DND-41 (cell line): ENCODE measurements around the gene ANKRD36.
A peak's percentile ranks its signal among the peaks of the same experiment; 100 is the strongest.
"Not testable (repeated sequence)": the region's sequence is repeated elsewhere in the genome, so short reads cannot be mapped to it uniquely, and the experiment has no call there.

Experiments used
- ATAC-seq: fragments of 200-7000 bp; cut with Tn5 transposase; 3 replicates; pipeline ENCODE4 v1.9.1; 2021; ENCODE audit warnings: low read depth; ENCODE audit not compliant: insufficient read depth
- DNase-seq: peaks from one replicate; pipeline ENCODE4 v3.0.0-alpha.2; 2020
- H2AFZ ChIP-seq: 2 replicates; pipeline ENCODE4 v1.6.0; 2012; ENCODE audit warnings: low read depth, low read length
- H3K27ac ChIP-seq: 2 replicates; pipeline ENCODE4 v1.5.1; 2012; ENCODE audit warnings: low read length, inconsistent platforms
- H3K27me3 ChIP-seq: fragments of 200-600 bp; sonication (generic); 2 replicates; pipeline ENCODE4 v1.6.0; 2012; ENCODE audit warnings: low read length, mild to moderate bottlenecking, inconsistent platforms; ENCODE audit not compliant: insufficient read depth, poor library complexity
- H3K36me3 ChIP-seq: 2 replicates; pipeline ENCODE4 v1.5.1; 2012; ENCODE audit warnings: low read length, inconsistent platforms; ENCODE audit not compliant: insufficient read depth
- H3K4me1 ChIP-seq: 2 replicates; pipeline ENCODE4 v1.5.1; 2012; ENCODE audit warnings: mild to moderate bottlenecking, low read length; ENCODE audit not compliant: insufficient read depth
- H3K4me2 ChIP-seq: 2 replicates; pipeline ENCODE4 v1.6.0; 2012; ENCODE audit warnings: mild to moderate bottlenecking, moderate library complexity, low read length, inconsistent platforms; ENCODE audit not compliant: insufficient read depth
- H3K4me3 ChIP-seq, 2 experiments: fragments of 200-600 bp in 1 of 2; shearing (Covaris generic) in 1 of 2; 2 replicates each; pipeline ENCODE4 v1.5.1; 2012 to 2016; ENCODE audit warnings: inconsistent platforms in 2 of 2, low read length in 2 of 2, mild to moderate bottlenecking in 2 of 2, low read depth in 1 of 2, moderate library complexity in 1 of 2
- H3K79me2 ChIP-seq: 2 replicates; pipeline ENCODE4 v1.6.0; 2012; ENCODE audit warnings: low read length, inconsistent platforms; ENCODE audit not compliant: insufficient read depth
- H3K9ac ChIP-seq: 2 replicates; pipeline ENCODE4 v1.6.0; 2012; ENCODE audit warnings: low read depth, mild to moderate bottlenecking, inconsistent platforms, low read length, moderate library complexity
- H3K9me3 ChIP-seq: 2 replicates; pipeline ENCODE4 v1.5.1; 2012; ENCODE audit warnings: low read length, moderate library complexity, mild to moderate bottlenecking, inconsistent platforms; ENCODE audit not compliant: insufficient read depth, severe bottlenecking
- H4K20me1 ChIP-seq: 2 replicates; pipeline ENCODE4 v1.6.0; 2012; ENCODE audit warnings: low read length; ENCODE audit not compliant: insufficient read depth
- CTCF ChIP-seq: IDR thresholded peaks from 2 replicates; pipeline ENCODE4 v1.5.1; 2012; ENCODE audit warnings: borderline replicate concordance, low read length, moderate library complexity, mild to moderate bottlenecking; ENCODE audit not compliant: poor library complexity, severe bottlenecking; ENCODE audit errors: extremely low read depth
- EZH2 ChIP-seq: IDR thresholded peaks from 3 replicates; pipeline ENCODE4 v1.6.1; 2012; ENCODE audit warnings: borderline replicate concordance, low read depth, mild to moderate bottlenecking, moderate library complexity, low read length, inconsistent platforms; ENCODE audit not compliant: severe bottlenecking

The ANKRD36 gene

GRCh38 chr2:97267411-97268074 is 154.6 kb downstream of the ANKRD36 start:
- H3K36me3 ChIP-seq: no peaks in the 10 kb centered on the region
- DNase-seq (peak; percentile 11), ATAC-seq (no peak)
- H3K27ac ChIP-seq: no peak overlapping the region
- H3K4me1 ChIP-seq: no peaks in the 10 kb centered on the region
- H3K4me2 ChIP-seq: no peak overlapping the region
- H3K9me3 ChIP-seq: no peaks in the 10 kb centered on the region
- H3K79me2 ChIP-seq: no peaks in the 10 kb centered on the region
- TF ChIP-seq CTCF (no peak), EZH2 (no peak)
- H3K9ac ChIP-seq: no peak overlapping the region
- no peaks in the 10 kb centered on the region for H4K20me1 ChIP-seq
- H3K27me3 ChIP-seq: no peaks in the 10 kb centered on the region
- no peak overlapping the region for H2AFZ ChIP-seq
- no peak overlapping the region for H3K4me3 ChIP-seq

- H2AFZ ChIP-seq, H3K9ac ChIP-seq, H3K27ac ChIP-seq, DNase-seq, H3K36me3 ChIP-seq, H3K79me2 ChIP-seq, H3K4me1 ChIP-seq, ATAC-seq, H3K4me3 ChIP-seq, H3K9me3 ChIP-seq, H4K20me1 ChIP-seq, H3K27me3 ChIP-seq, H3K4me2 ChIP-seq: not testable (repeated sequence)
Measured at GRCh38 chr2:97268075-97268591, 155.2 kb downstream of the ANKRD36 start.

- not testable (repeated sequence) for ATAC-seq, H3K9ac ChIP-seq, H3K79me2 ChIP-seq, H3K4me2 ChIP-seq, H2AFZ ChIP-seq, H3K4me3 ChIP-seq, H4K20me1 ChIP-seq, DNase-seq, H3K36me3 ChIP-seq, H3K27ac ChIP-seq, H3K4me1 ChIP-seq, H3K27me3 ChIP-seq, H3K9me3 ChIP-seq
Measured at GRCh38 chr2:97276232-97276798, 163.4 kb downstream of the ANKRD36 start.

GRCh38 chr2:97285187-97285586 is 172.2 kb downstream of the ANKRD36 start:
- not testable (repeated sequence) for H3K4me1 ChIP-seq

GRCh38 chr2:97293687-97294086 is 180.7 kb downstream of the ANKRD36 start:
- H4K20me1 ChIP-seq, H3K79me2 ChIP-seq, H3K36me3 ChIP-seq, H2AFZ ChIP-seq, DNase-seq, H3K27me3 ChIP-seq, H3K9me3 ChIP-seq, ATAC-seq, H3K27ac ChIP-seq, H3K9ac ChIP-seq, H3K4me3 ChIP-seq, H3K4me1 ChIP-seq, H3K4me2 ChIP-seq: not testable (repeated sequence)

More at GRCh38 chr2:97285187-97285586, 172.2 kb downstream of the ANKRD36 start:
- not testable (repeated sequence) for DNase-seq, H3K4me2 ChIP-seq, H2AFZ ChIP-seq, H3K36me3 ChIP-seq, H4K20me1 ChIP-seq, ATAC-seq, H3K9ac ChIP-seq, H3K27ac ChIP-seq, H3K79me2 ChIP-seq, H3K9me3 ChIP-seq, H3K27me3 ChIP-seq, H3K4me3 ChIP-seq
